ENCODE measurements around the gene MEGF9. TPM values are rescaled to one million over a fixed set of nuclear protein-coding genes. Genes with fewer than 3 reads are reported as not detected.

Gene MEGF9
- total and polyA plus RNA-seq, 2 of the 13 experiments (the other 11 are each of a cell fraction or from before 2014, with no cell fraction given), result 3.1 to 3.3 TPM

DNA sequence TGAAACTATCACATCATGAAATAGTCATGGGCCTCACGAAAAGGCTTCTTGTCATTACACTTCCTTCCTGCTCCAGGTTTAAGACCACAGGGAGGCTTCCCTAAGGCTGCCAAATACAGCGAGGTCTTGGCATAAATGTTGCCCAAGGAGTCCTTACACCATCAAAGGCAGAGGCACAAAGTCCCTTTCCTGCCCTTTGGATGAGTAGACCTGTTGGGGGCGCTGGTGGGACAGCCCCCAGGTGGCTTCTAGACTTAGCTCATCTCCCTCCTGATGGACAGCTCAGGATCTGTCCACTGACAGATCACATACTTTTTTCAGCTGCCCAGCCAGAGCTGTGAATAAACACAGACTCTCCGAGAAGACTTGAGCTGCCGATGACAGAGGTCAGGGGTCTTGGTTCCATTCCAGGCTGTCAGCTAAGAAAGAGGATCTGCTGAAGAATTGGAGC is 15.5 kb upstream of the MEGF9 start:
- intact Hi-C loops (cut with micrococcal nuclease; ENCODE audit: unreplicated experiment) (loop anchor here (2.0 to 5.0 kb wide), 2 partner anchors 15 to 113 kb away; partner anchors contain the start of gene MEGF9), in situ Hi-C loops (cut with HindIII; ENCODE audit: extremely low pct_ligation_motif_present, low pct_unique_long_range_greater_than_20kb) (loop anchor here (5.0 kb wide), 1 partner anchor 108 kb away; no protein-coding TSS in a partner anchor)
- no TSS peak for BruUV-seq (replicated peaks)
- Histone ChIP-seq H4K20me1 (ENCODE audit: insufficient read depth, low read length) (no peaks in the 10 kb centered on the region), H3K4me3 (replicated peaks in 1 of 3; ENCODE audit: insufficient read depth in 1 of 3, low read depth in 2 of 3, low read length in 3 of 3) (peak overlapping the region in 1 of 3 experiments; percentile 31; a peak in 1 of 6 replicates), H3K9me3 (ENCODE audit: low read length) (no peaks in the 10 kb centered on the region), H3K4me1 (ENCODE audit: insufficient read depth, low read length) (peaks cover 56% of the 10 kb centered on the region), H3K36me3 (replicated peaks in 1 of 2; ENCODE audit: control insufficient read depth in 1 of 2, insufficient read depth in 2 of 2, low read length in 2 of 2) (no peaks in the 10 kb centered on the region), H3K79me2 (ENCODE audit: insufficient read depth, low read length) (no peaks in the 10 kb centered on the region), H3K27ac (ENCODE audit: extremely low read length, insufficient read depth, low read length) (no peak overlapping the region), H2AFZ (ENCODE audit: low read length) (no peak overlapping the region), H3K4me2 (ENCODE audit: low read depth, low read length) (peak overlapping the region; percentile 58), H3K9ac (ENCODE audit: insufficient read depth, low read depth, low read length) (no peak overlapping the region), H3K27me3 (ENCODE audit: control insufficient read depth in 1 of 2, insufficient read depth in 2 of 2, low read length in 2 of 2) (no peaks in the 10 kb centered on the region)
- FAIRE-seq (peak; percentile 66), ATAC-seq (peak; percentile 73), DNase-seq (ENCODE audit: low spot score) (peak; percentile 72)
- WGBS (ENCODE audit: low lambda C conversion rate), result 0% methylated on average over 5 of the region's 5 CpGs
- CTCF ChIA-PET (ENCODE audit: low intra/inter-chr PET ratio, low total read pairs), result no interaction called here
- POLR2A ChIA-PET, result interaction anchor here (1.0 to 3.6 kb wide), 8 partner anchors 10 to 158 kb away, joined by 3 to 37 read pairs (median 6); partner anchors contain the start of genes FBXW2 and MEGF9
- TF ChIP-seq ZNF30 (CRISPR knock-in tag; IDR thresholded peaks at IDR 0.05), result no peak
- TF ChIP-seq NCOA1 (CRISPR knock-in tag; IDR thresholded peaks at IDR 0.05), result no peak
- TF ChIP-seq ZNF326 (CRISPR knock-in tag; IDR thresholded peaks at IDR 0.05; ENCODE audit: borderline replicate concordance), result no peak
- TF ChIP-seq AHR (CRISPR knock-in tag; IDR thresholded peaks at IDR 0.05), result no peak
- no peak for TF ChIP-seq ZNF383 (CRISPR knock-in tag; IDR thresholded peaks at IDR 0.05; ENCODE audit: borderline replicate concordance)
- TF ChIP-seq, protein P1, sequence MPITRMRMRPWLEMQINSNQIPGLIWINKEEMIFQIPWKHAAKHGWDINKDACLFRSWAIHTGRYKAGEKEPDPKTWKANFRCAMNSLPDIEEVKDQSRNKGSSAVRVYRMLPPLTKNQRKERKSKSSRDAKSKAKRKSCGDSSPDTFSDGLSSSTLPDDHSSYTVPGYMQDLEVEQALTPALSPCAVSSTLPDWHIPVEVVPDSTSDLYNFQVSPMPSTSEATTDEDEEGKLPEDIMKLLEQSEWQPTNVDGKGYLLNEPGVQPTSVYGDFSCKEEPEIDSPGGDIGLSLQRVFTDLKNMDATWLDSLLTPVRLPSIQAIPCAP (CRISPR knock-in tag; IDR thresholded peaks at IDR 0.05; ENCODE audit: low read depth), result no peak
- TF ChIP-seq, protein P2, sequence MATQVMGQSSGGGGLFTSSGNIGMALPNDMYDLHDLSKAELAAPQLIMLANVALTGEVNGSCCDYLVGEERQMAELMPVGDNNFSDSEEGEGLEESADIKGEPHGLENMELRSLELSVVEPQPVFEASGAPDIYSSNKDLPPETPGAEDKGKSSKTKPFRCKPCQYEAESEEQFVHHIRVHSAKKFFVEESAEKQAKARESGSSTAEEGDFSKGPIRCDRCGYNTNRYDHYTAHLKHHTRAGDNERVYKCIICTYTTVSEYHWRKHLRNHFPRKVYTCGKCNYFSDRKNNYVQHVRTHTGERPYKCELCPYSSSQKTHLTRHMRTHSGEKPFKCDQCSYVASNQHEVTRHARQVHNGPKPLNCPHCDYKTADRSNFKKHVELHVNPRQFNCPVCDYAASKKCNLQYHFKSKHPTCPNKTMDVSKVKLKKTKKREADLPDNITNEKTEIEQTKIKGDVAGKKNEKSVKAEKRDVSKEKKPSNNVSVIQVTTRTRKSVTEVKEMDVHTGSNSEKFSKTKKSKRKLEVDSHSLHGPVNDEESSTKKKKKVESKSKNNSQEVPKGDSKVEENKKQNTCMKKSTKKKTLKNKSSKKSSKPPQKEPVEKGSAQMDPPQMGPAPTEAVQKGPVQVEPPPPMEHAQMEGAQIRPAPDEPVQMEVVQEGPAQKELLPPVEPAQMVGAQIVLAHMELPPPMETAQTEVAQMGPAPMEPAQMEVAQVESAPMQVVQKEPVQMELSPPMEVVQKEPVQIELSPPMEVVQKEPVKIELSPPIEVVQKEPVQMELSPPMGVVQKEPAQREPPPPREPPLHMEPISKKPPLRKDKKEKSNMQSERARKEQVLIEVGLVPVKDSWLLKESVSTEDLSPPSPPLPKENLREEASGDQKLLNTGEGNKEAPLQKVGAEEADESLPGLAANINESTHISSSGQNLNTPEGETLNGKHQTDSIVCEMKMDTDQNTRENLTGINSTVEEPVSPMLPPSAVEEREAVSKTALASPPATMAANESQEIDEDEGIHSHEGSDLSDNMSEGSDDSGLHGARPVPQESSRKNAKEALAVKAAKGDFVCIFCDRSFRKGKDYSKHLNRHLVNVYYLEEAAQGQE (IDR thresholded peaks at IDR 0.05; ENCODE audit: borderline replicate concordance in 1 of 2, low read depth in 1 of 2, low read length in 2 of 2), result no peak
- TF ChIP-seq NFE2 (CRISPR knock-in tag; IDR thresholded peaks at IDR 0.05), result no peak
- TF ChIP-seq YEATS2 (CRISPR knock-in tag; IDR thresholded peaks at IDR 0.05; ENCODE audit: borderline replicate concordance), result no peak
- peak; percentile 92 for TF ChIP-seq HNF4A (CRISPR knock-in tag; IDR thresholded peaks at IDR 0.05)
- TF ChIP-seq, protein P3, sequence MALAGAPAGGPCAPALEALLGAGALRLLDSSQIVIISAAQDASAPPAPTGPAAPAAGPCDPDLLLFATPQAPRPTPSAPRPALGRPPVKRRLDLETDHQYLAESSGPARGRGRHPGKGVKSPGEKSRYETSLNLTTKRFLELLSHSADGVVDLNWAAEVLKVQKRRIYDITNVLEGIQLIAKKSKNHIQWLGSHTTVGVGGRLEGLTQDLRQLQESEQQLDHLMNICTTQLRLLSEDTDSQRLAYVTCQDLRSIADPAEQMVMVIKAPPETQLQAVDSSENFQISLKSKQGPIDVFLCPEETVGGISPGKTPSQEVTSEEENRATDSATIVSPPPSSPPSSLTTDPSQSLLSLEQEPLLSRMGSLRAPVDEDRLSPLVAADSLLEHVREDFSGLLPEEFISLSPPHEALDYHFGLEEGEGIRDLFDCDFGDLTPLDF (CRISPR knock-in tag; IDR thresholded peaks at IDR 0.05), result no peak
- no peak for TF ChIP-seq REL (CRISPR knock-in tag; conservative IDR thresholded peaks at IDR 0.05)
- TF ChIP-seq NFE2L1 (CRISPR knock-in tag; IDR thresholded peaks at IDR 0.05; ENCODE audit: borderline replicate concordance), result no peak
- TF ChIP-seq ETV6 (CRISPR knock-in tag; conservative IDR thresholded peaks at IDR 0.05), result no peak
- TF ChIP-seq SP4 (CRISPR knock-in tag; IDR thresholded peaks at IDR 0.05), result no peak
- no peak for TF ChIP-seq MTA3 (CRISPR knock-in tag; IDR thresholded peaks at IDR 0.05)
- TF ChIP-seq ZNF589 (CRISPR knock-in tag; conservative IDR thresholded peaks at IDR 0.05), result no peak
- no peak for TF ChIP-seq ARID2 (CRISPR knock-in tag; IDR thresholded peaks at IDR 0.05; ENCODE audit: borderline replicate concordance)
- TF ChIP-seq MED1 (CRISPR knock-in tag; IDR thresholded peaks at IDR 0.05), result no peak
- no peak for TF ChIP-seq SP1 (IDR thresholded peaks at IDR 0.05)
- no peak for TF ChIP-seq SP1 (CRISPR knock-in tag; IDR thresholded peaks at IDR 0.05)
